ENCODE results near the gene FLT3LG. TPM values are rescaled to one million over a fixed set of nuclear protein-coding genes. Genes with fewer than 3 reads are reported as not detected.
"Not testable (repeated sequence)": the region's sequence is repeated elsewhere in the genome, so short reads cannot be mapped to it uniquely, and the experiment has no call there.

Gene FLT3LG
- total and polyA plus RNA-seq, 7 experiments from 2014 or later, result 90.6 to 401 (median 168) TPM

DNA sequence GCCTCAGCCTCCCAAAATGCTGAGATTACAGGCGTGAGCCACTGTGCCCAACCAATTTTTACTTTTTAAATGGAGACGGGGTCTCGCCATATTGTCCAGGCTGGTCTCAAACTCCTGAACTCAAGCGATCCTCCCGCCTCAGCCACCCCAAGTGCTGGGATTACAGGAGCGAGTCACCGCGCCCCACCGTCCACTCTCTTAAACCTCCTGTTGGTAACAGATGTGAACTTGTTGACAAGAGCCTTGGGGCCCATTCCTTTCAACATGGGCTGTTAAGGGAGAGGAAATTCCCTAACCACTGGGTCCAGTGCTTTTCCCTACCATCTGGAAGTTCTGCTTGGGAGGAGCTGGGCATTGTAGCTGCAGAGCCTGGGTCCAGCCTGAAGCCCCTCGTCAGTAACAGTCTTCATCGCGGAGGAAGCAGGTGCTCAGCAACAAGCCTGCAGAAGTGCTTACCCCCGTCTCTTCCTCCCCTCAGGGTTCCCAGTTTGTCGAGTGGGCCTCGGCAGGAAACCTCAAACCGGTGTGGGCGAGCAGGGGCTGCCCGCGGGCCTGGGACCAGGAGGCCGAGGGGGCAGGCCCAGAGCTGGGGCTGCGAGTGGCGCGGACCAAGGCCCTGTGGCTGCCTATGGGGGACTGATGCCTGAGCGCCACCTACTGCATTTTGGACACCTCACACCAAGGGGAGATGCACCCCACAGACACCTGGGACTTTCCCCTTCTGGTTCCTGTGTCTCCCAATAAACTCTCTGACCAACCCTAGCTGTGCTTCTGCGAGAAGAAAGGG is 4.0 kb upstream of the FLT3LG start:
- Mint-ChIP-seq H3K9me3 (no peaks in the 10 kb centered on the region), H3K27ac (peak overlapping the region; percentile 94 to 100 (median 100)), H3K36me3 (peaks cover 0 to 13% (median 5%) of the 10 kb centered on the region in 5 donors), H3K4me1 (peaks cover 24 to 56% (median 40%) of the 10 kb centered on the region in 7 donors), H3K27me3 (no peaks in the 10 kb centered on the region), H3K4me3 (peak overlapping the region; percentile 52 to 71 (median 62))
- peak overlapping the region; percentile 97 for H3K27ac ChIP-seq (ENCODE audit: low read depth, low read length)
- peak overlapping the region; percentile 1 for H3K4me3 ChIP-seq (ENCODE audit: low read length)
- peaks cover 55 to 59% of the 10 kb centered on the region in 2 donors for H3K4me1 ChIP-seq (ENCODE audit: control insufficient read depth in 2 of 2, insufficient read depth in 2 of 2, low read length in 2 of 2)
- H3K27me3 ChIP-seq (ENCODE audit: control insufficient read depth in 2 of 2, insufficient read depth in 2 of 2, low read length in 2 of 2), result no peaks in the 10 kb centered on the region
- peak; percentile 54 for ATAC-seq
- DNase-seq, result peak; percentile 58 to 89 (median 79)
- intact Hi-C loops (cut with micrococcal nuclease), result loop anchor here (1.0 to 10.0 kb wide), 7 partner anchors 17 to 355 kb away; partner anchors contain the start of genes ALDH16A1 (in 2 of the 2), C19orf73 (in 1 of the 2), LIN7B (in 1 of the 2) and PPFIA3 (in 1 of the 2)
- CTCF ChIA-PET, result interaction anchor here (0.6 to 5.9 kb wide), 17 partner anchors 9 to 719 kb away, joined by 3 to 83 read pairs (median 4); partner anchors contain the start of genes ALDH16A1, GFY, PIH1D1 and RPS11
- peaks cover 0 to 28% (median 3%) of the 10 kb centered on the region in 3 experiments for H3K36me3 ChIP-seq (ENCODE audit: control insufficient read depth in 2 of 3, insufficient read depth in 3 of 3, low read length in 3 of 3)
- POLR2A ChIA-PET, result interaction anchor here (0.6 to 6.2 kb wide), 20 partner anchors 16 to 207 kb away, joined by 3 to 226 read pairs (median 5); partner anchors contain the start of genes ALDH16A1, NOSIP, PIH1D1 and PRMT1
- H3K9me3 ChIP-seq (ENCODE audit: control insufficient read depth in 2 of 3, low read length in 3 of 3), result no peaks in the 10 kb centered on the region

DNA sequence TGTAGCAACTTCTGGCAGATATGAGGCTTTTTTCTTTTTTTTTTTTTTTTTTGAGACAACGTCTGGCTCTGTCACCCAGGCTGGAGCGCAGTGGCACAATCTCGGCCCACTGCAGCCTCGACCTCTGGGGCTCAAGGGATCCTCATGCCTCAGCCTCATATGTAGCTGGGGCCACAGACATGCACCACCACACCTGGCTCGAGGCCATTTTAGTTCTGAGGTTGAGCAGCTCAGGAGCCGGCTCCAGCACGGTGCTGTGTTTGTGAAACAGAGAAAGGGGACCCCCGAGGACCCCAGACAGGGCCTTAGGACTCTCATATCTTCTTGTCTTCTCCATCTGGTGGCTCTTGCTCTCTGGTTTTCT is 3.4 kb upstream of the FLT3LG start:
- Histone ChIP-seq H3K36me3 (ENCODE audit: control insufficient read depth in 2 of 3, insufficient read depth in 3 of 3, low read length in 3 of 3) (peaks cover 0 to 28% (median 0%) of the 10 kb centered on the region in 3 experiments), H3K4me3 (ENCODE audit: low read length) (no peak overlapping the region), H3K9me3 (ENCODE audit: control insufficient read depth in 2 of 3, low read length in 3 of 3) (no peaks in the 10 kb centered on the region), H3K27ac (ENCODE audit: low read depth, low read length) (peak overlapping the region; percentile 97), H3K4me1 (ENCODE audit: control insufficient read depth in 2 of 2, insufficient read depth in 2 of 2, low read length in 2 of 2) (peaks cover 55 to 59% of the 10 kb centered on the region in 2 donors), H3K27me3 (ENCODE audit: control insufficient read depth in 2 of 2, insufficient read depth in 2 of 2, low read length in 2 of 2) (no peaks in the 10 kb centered on the region)
- H3K36me3 Mint-ChIP-seq, result peaks cover 0 to 19% (median 8%) of the 10 kb centered on the region in 5 donors
- ATAC-seq (no peak), DNase-seq (peak in 1 of 9 donors; percentile 40)
- CTCF ChIA-PET, result interaction anchor here (0.9 to 5.9 kb wide), 12 partner anchors 8 to 100 kb away, joined by 3 to 83 read pairs (median 8); partner anchors contain the start of genes ALDH16A1, GFY, PIH1D1 and RPS11
- peaks cover 0 to 3% (median 0%) of the 10 kb centered on the region in 11 donors for H3K9me3 Mint-ChIP-seq
- H3K4me1 Mint-ChIP-seq, result peaks cover 24 to 56% (median 40%) of the 10 kb centered on the region in 7 donors
- peak overlapping the region; percentile 94 to 100 (median 100) for H3K27ac Mint-ChIP-seq
- no peaks in the 10 kb centered on the region for H3K27me3 Mint-ChIP-seq
- intact Hi-C loops (cut with micrococcal nuclease), result loop anchor here (1.0 to 10.0 kb wide), 4 partner anchors 27 to 356 kb away; partner anchors contain the start of genes C19orf73 (in 1 of the 2), LIN7B (in 1 of the 2) and PPFIA3 (in 1 of the 2)
- POLR2A ChIA-PET, result interaction anchor here (0.6 to 6.2 kb wide), 16 partner anchors 17 to 206 kb away, joined by 3 to 226 read pairs (median 5); partner anchors contain the start of genes ALDH16A1, NOSIP, PIH1D1 and PRMT1
- H3K4me3 Mint-ChIP-seq, result peak overlapping the region; percentile 52 to 71 (median 62)

DNA sequence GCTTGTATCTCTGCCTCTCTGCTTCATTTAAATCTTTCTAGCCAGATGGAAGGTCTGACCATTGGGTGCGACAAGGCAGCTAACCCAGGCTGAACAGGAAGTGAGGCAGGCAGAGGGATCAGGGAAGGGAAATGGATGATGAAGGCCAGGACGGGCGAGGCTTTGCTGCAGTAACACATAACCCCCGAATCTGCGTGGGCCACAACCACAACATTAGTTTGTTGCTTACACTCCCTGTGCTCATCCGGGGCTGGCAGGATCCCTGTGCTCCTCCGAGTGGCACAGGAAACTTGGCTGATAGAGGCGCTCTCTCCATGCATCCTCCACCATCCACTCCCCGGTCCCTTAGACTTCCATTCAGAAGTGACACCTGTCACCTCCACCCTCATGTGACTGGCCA is 1.1 kb upstream of the FLT3LG start:
- no peaks in the 10 kb centered on the region for H3K27me3 Mint-ChIP-seq
- ChIA-PET CTCF (interaction anchor here (0.8 to 5.9 kb wide), 14 partner anchors 8 to 206 kb away, joined by 3 to 83 read pairs (median 4); partner anchors contain the start of genes ALDH16A1 and PIH1D1), POLR2A (interaction anchor here (0.6 to 6.2 kb wide), 16 partner anchors 15 to 205 kb away, joined by 3 to 226 read pairs (median 4); partner anchors contain the start of genes ALDH16A1, PIH1D1, PRMT1 and RPL13A)
- Histone ChIP-seq H3K9me3 (ENCODE audit: control insufficient read depth in 2 of 3, low read length in 3 of 3) (no peaks in the 10 kb centered on the region), H3K27me3 (ENCODE audit: control insufficient read depth in 2 of 2, insufficient read depth in 2 of 2, low read length in 2 of 2) (no peaks in the 10 kb centered on the region), H3K27ac (ENCODE audit: low read depth, low read length) (peak overlapping the region; percentile 99), H3K4me1 (ENCODE audit: control insufficient read depth in 2 of 2, insufficient read depth in 2 of 2, low read length in 2 of 2) (peaks cover 61 to 63% of the 10 kb centered on the region in 2 donors), H3K4me3 (ENCODE audit: low read length) (no peak overlapping the region), H3K36me3 (ENCODE audit: control insufficient read depth in 2 of 3, insufficient read depth in 3 of 3, low read length in 3 of 3) (peaks cover 0 to 28% (median 0%) of the 10 kb centered on the region in 3 experiments)
- peak overlapping the region; percentile 95 to 100 (median 98) for H3K27ac Mint-ChIP-seq
- DNase-seq, result no peak
- no peak for ATAC-seq
- peak overlapping the region; percentile 91 to 100 (median 96) for H3K4me3 Mint-ChIP-seq
- peaks cover 24 to 69% (median 52%) of the 10 kb centered on the region in 7 donors for H3K4me1 Mint-ChIP-seq
- peaks cover 0 to 3% (median 0%) of the 10 kb centered on the region in 11 donors for H3K9me3 Mint-ChIP-seq
- intact Hi-C loops (cut with micrococcal nuclease), result loop anchor here in 1 of 2 donors (5.0 to 10.0 kb wide), 2 partner anchors 206 to 358 kb away; partner anchors contain the start of genes C19orf73, LIN7B and PPFIA3
- H3K36me3 Mint-ChIP-seq, result peaks cover 9 to 29% (median 19%) of the 10 kb centered on the region in 5 donors

DNA sequence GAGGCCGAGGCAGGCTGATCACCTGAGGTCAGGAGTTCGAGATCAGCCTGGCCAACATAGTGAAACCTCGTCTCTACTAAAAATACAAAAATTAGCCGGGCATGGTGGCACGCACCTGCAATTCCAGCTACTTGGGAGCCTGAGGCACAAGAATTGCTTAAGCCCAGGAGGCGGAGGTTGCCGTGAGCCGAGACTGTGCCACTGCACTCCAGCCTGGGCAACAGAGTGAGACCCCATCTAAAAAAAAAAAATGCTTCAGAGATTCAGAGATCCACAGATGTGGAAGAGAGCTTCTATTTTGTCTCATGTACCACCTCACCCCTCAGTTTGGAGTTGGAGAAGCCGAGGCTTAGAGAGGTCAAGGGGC is 531 bp upstream of the FLT3LG start:
- H3K9me3 ChIP-seq (ENCODE audit: control insufficient read depth in 2 of 3, low read length in 3 of 3); H3K27me3 Mint-ChIP-seq; ATAC-seq; H3K27me3 ChIP-seq (ENCODE audit: control insufficient read depth in 2 of 2, insufficient read depth in 2 of 2, low read length in 2 of 2); DNase-seq; H3K9me3 Mint-ChIP-seq: not testable (repeated sequence)
- H3K4me3 Mint-ChIP-seq, result peak overlapping the region; percentile 91 to 100 (median 96)
- Histone ChIP-seq H3K36me3 (ENCODE audit: control insufficient read depth in 2 of 3, insufficient read depth in 3 of 3, low read length in 3 of 3) (peaks cover 0 to 28% (median 0%) of the 10 kb centered on the region in 3 experiments), H3K4me1 (ENCODE audit: control insufficient read depth in 2 of 2, insufficient read depth in 2 of 2, low read length in 2 of 2) (peaks cover 56 to 57% of the 10 kb centered on the region in 2 donors), H3K4me3 (ENCODE audit: low read length) (peak overlapping the region; percentile 87), H3K27ac (ENCODE audit: low read depth, low read length) (peak overlapping the region; percentile 99)
- POLR2A ChIA-PET, result interaction anchor here (0.5 to 6.2 kb wide), 16 partner anchors 15 to 1010 kb away, joined by 3 to 226 read pairs (median 4); partner anchors contain the start of genes ALDH16A1, PIH1D1, PRMT1 and RPL13A
- peaks cover 23 to 64% (median 52%) of the 10 kb centered on the region in 7 donors for H3K4me1 Mint-ChIP-seq
- intact Hi-C loops (cut with micrococcal nuclease), result loop anchor here in 1 of 2 donors (5.0 to 10.0 kb wide), 2 partner anchors 206 to 359 kb away; partner anchors contain the start of genes C19orf73, LIN7B and PPFIA3
- CTCF ChIA-PET, result interaction anchor here (0.5 to 5.9 kb wide), 20 partner anchors 8 to 452 kb away, joined by 3 to 83 read pairs (median 4); partner anchors contain the start of genes ALDH16A1 and PIH1D1
- peak overlapping the region; percentile 95 to 100 (median 98) for H3K27ac Mint-ChIP-seq
- H3K36me3 Mint-ChIP-seq, result peaks cover 9 to 29% (median 19%) of the 10 kb centered on the region in 5 donors

DNA sequence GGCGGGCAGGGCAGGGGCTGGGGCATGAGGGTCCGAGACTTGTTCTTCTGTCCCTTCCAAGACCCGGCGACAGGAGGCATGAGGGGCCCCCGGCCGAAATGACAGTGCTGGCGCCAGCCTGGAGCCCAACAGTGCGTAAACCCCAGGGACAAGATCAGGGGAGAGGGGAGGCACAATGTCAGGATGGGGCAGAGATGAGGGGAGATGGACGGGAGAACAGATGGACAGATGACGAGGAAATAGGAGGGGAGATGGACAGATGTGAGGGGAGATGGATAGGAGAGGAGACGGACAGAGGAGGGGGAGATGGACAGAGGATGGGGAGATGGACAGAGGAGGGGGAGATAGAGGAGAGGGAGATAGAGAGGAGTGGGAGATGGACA is 518 bp downstream of the FLT3LG start:
- POLR2A ChIA-PET, result interaction anchor here (0.6 to 3.0 kb wide), 10 partner anchors 10 to 1217 kb away, joined by 3 to 33 read pairs (median 4); partner anchors contain the start of genes PRMT1, RPL13A and RPS11
- peaks cover 5 to 29% (median 14%) of the 10 kb centered on the region in 5 donors for H3K36me3 Mint-ChIP-seq
- H3K9me3 Mint-ChIP-seq, result peaks cover 0 to 3% (median 0%) of the 10 kb centered on the region in 11 donors
- H3K36me3 ChIP-seq (ENCODE audit: control insufficient read depth in 2 of 3, insufficient read depth in 3 of 3, low read length in 3 of 3), result peaks cover 0 to 33% (median 0%) of the 10 kb centered on the region in 3 experiments
- H3K27me3 Mint-ChIP-seq, result no peaks in the 10 kb centered on the region
- no peaks in the 10 kb centered on the region for H3K9me3 ChIP-seq (ENCODE audit: control insufficient read depth in 2 of 3, low read length in 3 of 3)
- intact Hi-C loops (cut with micrococcal nuclease), result loop anchor here (1.0 to 10.0 kb wide), 10 partner anchors 13 to 360 kb away; partner anchors contain the start of genes ALDH16A1 (in 2 of the 2), RPL13A (in 2 of the 2), RPS11 (in 2 of the 2) and C19orf73 (in 1 of the 2)
- peak overlapping the region; percentile 87 for H3K4me3 ChIP-seq (ENCODE audit: low read length)
- peaks cover 48 to 49% of the 10 kb centered on the region in 2 donors for H3K4me1 ChIP-seq (ENCODE audit: control insufficient read depth in 2 of 2, insufficient read depth in 2 of 2, low read length in 2 of 2)
- peak overlapping the region; percentile 99 for H3K27ac ChIP-seq (ENCODE audit: low read depth, low read length)
- DNase-seq (peak in 1 of 9 donors; percentile 50), ATAC-seq (no peak)
- no peaks in the 10 kb centered on the region for H3K27me3 ChIP-seq (ENCODE audit: control insufficient read depth in 2 of 2, insufficient read depth in 2 of 2, low read length in 2 of 2)
- H3K27ac Mint-ChIP-seq, result peak overlapping the region; percentile 95 to 100 (median 98)
- peak overlapping the region; percentile 91 to 100 (median 96) for H3K4me3 Mint-ChIP-seq
- CTCF ChIA-PET, result interaction anchor here (1.0 to 5.9 kb wide), 4 partner anchors 7 to 83 kb away, joined by 3 to 83 read pairs (median 8); partner anchors contain the start of genes ALDH16A1 and PIH1D1
- peaks cover 17 to 61% (median 47%) of the 10 kb centered on the region in 7 donors for H3K4me1 Mint-ChIP-seq

All from naive thymus-derived CD4-positive, alpha-beta T cell (primary cell).